Karpas-422 (cell line): Measurements from ENCODE around the gene C1orf21. TPM values are rescaled to one million over a fixed set of nuclear protein-coding genes. Genes with fewer than 3 reads are reported as not detected.

Experiments used
- DNase-seq: peaks from one replicate; pipeline ENCODE4 v3.0.0-alpha.2; 2015
- H2AFZ ChIP-seq: fragments of 200-600 bp; sonication (generic); 2 replicates; pipeline ENCODE4 v1.6.1; 2014; ENCODE audit warnings: antibody characterized with exemption, low read length, mixed read lengths
- H3K27ac ChIP-seq: fragments of 200-600 bp; sonication (generic); 2 replicates; pipeline ENCODE4 v1.5.1; 2014; ENCODE audit warnings: mild to moderate bottlenecking, low read length, moderate library complexity
- H3K27me3 ChIP-seq: fragments of 200-600 bp; sonication (generic); 2 replicates; pipeline ENCODE4 v1.6.1; 2014; ENCODE audit warnings: low read length, mixed read lengths
- H3K36me3 ChIP-seq: fragments of 200-600 bp; sonication (generic); 2 replicates; pipeline ENCODE4 v1.6.1; 2014; ENCODE audit warnings: low read length, mixed read lengths; ENCODE audit not compliant: insufficient read depth
- H3K4me1 ChIP-seq: fragments of 200-600 bp; sonication (generic); 2 replicates; pipeline ENCODE4 v1.6.1; 2014; ENCODE audit warnings: mild to moderate bottlenecking, low read length, mixed read lengths
- H3K4me2 ChIP-seq: fragments of 200-600 bp; sonication (generic); 2 replicates; pipeline ENCODE4 v1.6.1; 2014; ENCODE audit warnings: low read length, low read depth, mild to moderate bottlenecking; ENCODE audit not compliant: poor library complexity, severe bottlenecking
- H3K4me3 ChIP-seq: fragments of 200-600 bp; sonication (generic); 2 replicates; pipeline ENCODE4 v1.5.1; 2014; ENCODE audit warnings: mild to moderate bottlenecking, antibody characterized with exemption, low read length, mixed read lengths
- H3K79me2 ChIP-seq: fragments of 200-600 bp; sonication (generic); 2 replicates; pipeline ENCODE4 v1.6.1; 2014; ENCODE audit warnings: mild to moderate bottlenecking, low read length, mixed read lengths
- H3K9ac ChIP-seq: fragments of 200-600 bp; sonication (generic); 2 replicates; pipeline ENCODE4 v1.6.0; 2014; ENCODE audit warnings: low read length
- H3K9me2 ChIP-seq: fragments of 200-600 bp; sonication (generic), shearing (Covaris generic); replicated peaks from 2 replicates; pipeline ENCODE4 v1.6.0; 2014; ENCODE audit warnings: mild to moderate bottlenecking, low read length, moderate library complexity; ENCODE audit not compliant: insufficient read depth
- H3K9me3 ChIP-seq: fragments of 300-700, 200-600 bp; sonication (generic); 2 replicates; pipeline ENCODE4 v1.6.1; 2014; ENCODE audit warnings: low read length, mixed read lengths
- H4K20me1 ChIP-seq: fragments of 200-600 bp; sonication (generic); 2 replicates; pipeline ENCODE4 v1.6.1; 2014; ENCODE audit warnings: mild to moderate bottlenecking, antibody characterized with exemption, low read length, low read depth; ENCODE audit not compliant: insufficient read depth
- total RNA-seq: library from RNA; depleted of rRNA; stranded (reverse); fragments of >200 nt; shearing (Covaris generic); gene quantifications from 2 replicates; pipeline ENCODE4 v1.2.3, GENCODE V29; 2014; ENCODE audit warnings: low replicate concordance

The C1orf21 gene
- total RNA-seq, 1 experiment from 2014 or later, result not detected

GRCh38 chr1:184545601-184546000 is 158.8 kb downstream of the C1orf21 start:
- Histone ChIP-seq H3K27ac (no peak overlapping the region), H2AFZ (no peak overlapping the region), H3K4me3 (no peak overlapping the region), H3K4me2 (no peak overlapping the region), H3K79me2 (no peaks in the 10 kb centered on the region), H4K20me1 (no peaks in the 10 kb centered on the region), H3K9me3 (no peaks in the 10 kb centered on the region), H3K36me3 (no peaks in the 10 kb centered on the region), H3K27me3 (no peaks in the 10 kb centered on the region), H3K9me2 (no peaks in the 10 kb centered on the region), H3K9ac (no peak overlapping the region), H3K4me1 (no peaks in the 10 kb centered on the region)
- no peak for DNase-seq

- no peak overlapping the region for H3K4me3 ChIP-seq
- H3K9me2 ChIP-seq, result no peaks in the 10 kb centered on the region
- no peak overlapping the region for H3K4me2 ChIP-seq
- H3K9ac ChIP-seq, result no peak overlapping the region
- H4K20me1 ChIP-seq, result no peaks in the 10 kb centered on the region
- H3K4me1 ChIP-seq, result no peaks in the 10 kb centered on the region
- H3K27ac ChIP-seq, result no peak overlapping the region
- H3K9me3 ChIP-seq, result no peaks in the 10 kb centered on the region
- H3K79me2 ChIP-seq, result no peaks in the 10 kb centered on the region
- DNase-seq, result no peak
- H2AFZ ChIP-seq, result no peak overlapping the region
- no peaks in the 10 kb centered on the region for H3K27me3 ChIP-seq
- H3K36me3 ChIP-seq, result no peaks in the 10 kb centered on the region
These were observed 165.6 kb downstream of the C1orf21 start for GRCh38 chr1:184552446-184552845.

- Histone ChIP-seq H3K4me1 (no peaks in the 10 kb centered on the region), H3K79me2 (no peaks in the 10 kb centered on the region)
These were observed 167.0 kb downstream of the C1orf21 start for GRCh38 chr1:184553845-184554244.

GRCh38 chr1:184555665-184556641 is 169.1 kb downstream of the C1orf21 start:
- H3K79me2 ChIP-seq, result no peaks in the 10 kb centered on the region
- H3K4me3 ChIP-seq, result no peak overlapping the region
- H3K4me1 ChIP-seq, result no peaks in the 10 kb centered on the region
- H3K9ac ChIP-seq, result no peak overlapping the region
- no peaks in the 10 kb centered on the region for H3K36me3 ChIP-seq
- H3K9me3 ChIP-seq, result no peaks in the 10 kb centered on the region
- no peak overlapping the region for H2AFZ ChIP-seq
- no peaks in the 10 kb centered on the region for H3K9me2 ChIP-seq
- no peak for DNase-seq
- no peaks in the 10 kb centered on the region for H4K20me1 ChIP-seq
- H3K27ac ChIP-seq, result no peak overlapping the region
- H3K27me3 ChIP-seq, result no peaks in the 10 kb centered on the region
- H3K4me2 ChIP-seq, result no peak overlapping the region

More at GRCh38 chr1:184553845-184554244, 167.0 kb downstream of the C1orf21 start:
- no peaks in the 10 kb centered on the region for H3K9me2 ChIP-seq
- H2AFZ ChIP-seq, result no peak overlapping the region
- H3K27me3 ChIP-seq, result no peaks in the 10 kb centered on the region
- H3K27ac ChIP-seq, result no peak overlapping the region
- H4K20me1 ChIP-seq, result no peaks in the 10 kb centered on the region
- no peaks in the 10 kb centered on the region for H3K9me3 ChIP-seq
- H3K36me3 ChIP-seq, result no peaks in the 10 kb centered on the region
- no peak for DNase-seq
- H3K4me2 ChIP-seq, result no peak overlapping the region
- H3K4me3 ChIP-seq, result no peak overlapping the region
- no peak overlapping the region for H3K9ac ChIP-seq

- Histone ChIP-seq H3K4me3 (no peak overlapping the region), H3K4me2 (no peak overlapping the region), H3K27ac (no peak overlapping the region)
These were observed 169.8 kb downstream of the C1orf21 start for GRCh38 chr1:184556665-184557064.

GRCh38 chr1:184557423-184558347 is 170.9 kb downstream of the C1orf21 start:
- DNase-seq, result no peak
- Histone ChIP-seq H3K9me2 (no peaks in the 10 kb centered on the region), H2AFZ (no peak overlapping the region), H3K4me2 (no peak overlapping the region), H3K27ac (no peak overlapping the region), H3K4me3 (no peak overlapping the region), H3K36me3 (no peaks in the 10 kb centered on the region), H3K4me1 (no peaks in the 10 kb centered on the region), H3K79me2 (no peaks in the 10 kb centered on the region), H3K9ac (no peak overlapping the region), H4K20me1 (no peaks in the 10 kb centered on the region), H3K27me3 (no peaks in the 10 kb centered on the region), H3K9me3 (no peaks in the 10 kb centered on the region)

More at GRCh38 chr1:184556665-184557064, 169.8 kb downstream of the C1orf21 start:
- H3K27me3 ChIP-seq, result no peaks in the 10 kb centered on the region
- no peaks in the 10 kb centered on the region for H3K9me2 ChIP-seq
- no peak for DNase-seq
- no peaks in the 10 kb centered on the region for H3K36me3 ChIP-seq
- no peaks in the 10 kb centered on the region for H4K20me1 ChIP-seq
- no peak overlapping the region for H2AFZ ChIP-seq
- no peaks in the 10 kb centered on the region for H3K4me1 ChIP-seq
- no peaks in the 10 kb centered on the region for H3K79me2 ChIP-seq
- no peaks in the 10 kb centered on the region for H3K9me3 ChIP-seq
- no peak overlapping the region for H3K9ac ChIP-seq

- Histone ChIP-seq H2AFZ (no peak overlapping the region), H3K4me1 (no peaks in the 10 kb centered on the region), H3K4me2 (no peak overlapping the region), H3K9ac (no peak overlapping the region), H3K4me3 (no peak overlapping the region), H3K79me2 (no peaks in the 10 kb centered on the region), H3K27me3 (no peaks in the 10 kb centered on the region), H3K9me3 (no peaks in the 10 kb centered on the region), H3K9me2 (no peaks in the 10 kb centered on the region), H4K20me1 (no peaks in the 10 kb centered on the region), H3K36me3 (no peaks in the 10 kb centered on the region), H3K27ac (no peak overlapping the region)
- no peak for DNase-seq
These were observed 171.9 kb downstream of the C1orf21 start for GRCh38 chr1:184558691-184559090.
